Skeletal muscle tissue (tissue), 4 donors: ENCODE data around the gene TMTC1. TPM values are rescaled to one million over a fixed set of nuclear protein-coding genes. Genes with fewer than 3 reads are reported as not detected.

ENCODE experiments used
- H3K27ac ChIP-seq: one replicate; pipeline ENCODE4 v1.7.0; 2013; ENCODE audit warnings: mild to moderate bottlenecking, low read depth, low read length, inconsistent platforms
- H3K27me3 ChIP-seq, 3 donors: one replicate each; pipeline ENCODE4 v1.7.0; 2013; ENCODE audit warnings: low read length in 3 of 3; ENCODE audit not compliant: control insufficient read depth in 3 of 3, insufficient read depth in 3 of 3
- H3K36me3 ChIP-seq, 3 donors: one replicate each; pipeline ENCODE4 v1.7.0; 2013; ENCODE audit warnings: low read length in 3 of 3; ENCODE audit not compliant: control insufficient read depth in 3 of 3, insufficient read depth in 3 of 3
- H3K4me1 ChIP-seq, 3 donors: one replicate each; pipeline ENCODE4 v1.7.0; 2013; ENCODE audit warnings: low read length in 3 of 3, mild to moderate bottlenecking in 3 of 3; ENCODE audit not compliant: control insufficient read depth in 3 of 3, insufficient read depth in 3 of 3
- H3K4me3 ChIP-seq, 3 donors: one replicate each; pipeline ENCODE4 v1.7.0; 2013; ENCODE audit warnings: low read length in 3 of 3
- H3K9ac ChIP-seq, 3 donors: one replicate each; pipeline ENCODE4 v1.7.0; 2013; ENCODE audit warnings: low read length in 3 of 3, mild to moderate bottlenecking in 3 of 3, moderate library complexity in 2 of 3, low read depth in 1 of 3
- H3K9me3 ChIP-seq, 3 donors: one replicate each; pipeline ENCODE4 v1.7.0; 2013; ENCODE audit warnings: low read length in 3 of 3; ENCODE audit not compliant: control insufficient read depth in 3 of 3
- total RNA-seq: library from RNA; depleted of rRNA; stranded (reverse); fragments of >200 nt; gene quantifications from one replicate; pipeline ENCODE4 v1.2.3, GENCODE V29; 2014
- donor health status: Osteomylitis.

The TMTC1 gene
- total RNA-seq, 1 donor from 2014 or later, result 37.6 TPM

DNA sequence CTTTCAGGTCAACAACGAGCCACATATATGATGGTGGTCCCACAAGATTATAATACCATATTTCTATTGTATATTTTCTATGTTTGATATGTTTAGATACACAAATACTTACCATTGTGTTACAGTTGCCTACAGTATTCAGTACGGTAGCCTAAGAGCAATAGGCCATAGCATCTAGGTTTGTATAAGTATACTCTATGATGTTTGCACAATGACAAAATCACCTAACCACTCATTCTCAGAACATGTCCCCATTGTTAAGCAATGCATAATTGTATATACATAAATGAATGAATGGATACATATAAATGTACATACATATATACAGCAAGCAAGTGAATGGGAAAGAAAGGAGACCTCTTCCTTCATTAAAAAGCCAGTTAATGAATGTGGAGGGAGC is 23.8 kb downstream of the TMTC1 start:
- Histone ChIP-seq H3K36me3 (peaks cover 8 to 15% (median 8%) of the 10 kb centered on the region in 3 donors), H3K9ac (no peak overlapping the region), H3K4me1 (peaks cover 15 to 17% (median 16%) of the 10 kb centered on the region in 3 donors), H3K4me3 (no peak overlapping the region), H3K27ac (no peak overlapping the region), H3K9me3 (no peaks in the 10 kb centered on the region), H3K27me3 (no peaks in the 10 kb centered on the region)

DNA sequence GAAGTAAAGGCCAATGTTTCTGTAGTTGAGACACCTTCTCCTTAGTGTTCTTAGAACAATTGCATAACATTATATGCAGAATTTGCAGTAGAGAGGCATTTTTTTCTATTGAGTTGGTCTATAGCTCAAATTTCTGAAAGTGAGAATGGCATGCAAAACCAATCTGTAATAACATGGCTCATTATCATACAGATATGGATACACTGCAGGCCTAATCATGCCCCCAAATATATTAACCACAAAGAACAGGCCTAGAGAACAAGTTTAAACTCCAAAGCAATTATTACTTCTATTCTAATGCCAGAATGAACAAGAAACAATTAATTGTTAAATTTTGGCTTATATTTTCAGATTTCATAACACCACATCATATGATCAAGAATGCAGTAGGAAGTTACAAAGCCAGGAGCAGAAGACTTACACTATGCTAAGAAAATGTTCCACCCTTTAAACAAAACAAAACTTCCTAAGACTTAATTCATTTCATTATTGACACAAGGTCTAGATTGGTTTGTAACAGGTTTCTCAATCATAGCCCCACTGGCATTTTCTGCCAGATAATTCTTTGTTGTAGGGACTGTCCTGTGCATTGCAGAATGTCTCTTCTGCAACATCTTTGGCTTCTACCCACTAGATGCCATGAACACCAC is 26.9 kb downstream of the TMTC1 start:
- H3K36me3 ChIP-seq, result peaks cover 8 to 22% (median 20%) of the 10 kb centered on the region in 3 donors

DNA sequence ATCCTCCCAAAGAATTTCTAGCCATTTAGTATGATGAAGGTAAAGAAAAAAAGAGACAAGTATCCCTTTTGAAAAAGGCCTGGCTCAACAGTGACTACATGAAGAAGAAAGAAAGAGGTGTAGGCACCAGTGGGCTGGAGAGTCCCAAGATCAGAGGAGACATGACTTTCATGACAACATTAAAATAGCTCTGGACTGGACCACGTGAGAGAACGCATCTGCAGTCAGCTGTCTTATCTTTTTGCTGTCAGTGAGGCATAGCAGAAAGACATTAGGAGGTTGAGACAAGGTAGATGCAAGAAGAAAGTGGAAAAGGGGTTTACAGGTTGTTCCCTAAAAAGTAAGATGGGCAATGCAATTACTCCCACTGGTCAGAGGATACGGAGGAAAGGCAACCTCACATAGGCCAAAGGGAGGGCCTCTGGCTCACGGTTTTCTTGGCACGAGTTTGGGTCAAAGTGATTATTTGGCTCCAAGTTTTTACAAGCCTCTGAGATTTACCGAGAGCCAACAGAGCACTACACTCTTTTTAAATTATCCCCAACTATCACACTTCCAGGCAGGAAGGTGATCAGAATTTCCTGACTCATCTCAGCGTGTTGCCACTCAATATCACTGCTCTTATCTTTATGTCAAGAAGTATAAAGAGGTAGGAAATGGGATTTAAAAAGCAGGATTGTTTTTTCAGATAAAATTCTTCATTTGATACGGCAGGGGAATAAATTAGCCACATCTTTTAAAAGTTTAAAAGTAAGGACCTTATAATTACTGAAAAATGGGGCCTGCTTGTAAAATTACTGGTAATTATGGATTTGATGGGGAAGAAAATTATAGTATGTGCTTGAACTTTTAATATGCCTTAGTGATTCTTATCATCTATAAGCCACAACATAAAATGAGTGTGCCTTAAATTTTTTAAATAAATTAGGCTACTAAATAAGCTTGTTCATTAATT is 29.2 kb downstream of the TMTC1 start:
- Histone ChIP-seq H3K27ac (no peak overlapping the region), H3K9ac (no peak overlapping the region), H3K36me3 (peaks cover 16 to 32% (median 29%) of the 10 kb centered on the region in 3 donors), H3K4me3 (no peak overlapping the region), H3K27me3 (no peaks in the 10 kb centered on the region), H3K9me3 (no peaks in the 10 kb centered on the region), H3K4me1 (peaks cover 0 to 6% (median 5%) of the 10 kb centered on the region in 3 donors)

More for the DNA sequence above, 26.9 kb downstream of the TMTC1 start:
- Histone ChIP-seq H3K9ac (no peak overlapping the region), H3K4me1 (peaks cover 0 to 5% (median under 1%) of the 10 kb centered on the region in 3 donors), H3K27me3 (no peaks in the 10 kb centered on the region), H3K4me3 (no peak overlapping the region), H3K9me3 (no peaks in the 10 kb centered on the region), H3K27ac (no peak overlapping the region)

DNA sequence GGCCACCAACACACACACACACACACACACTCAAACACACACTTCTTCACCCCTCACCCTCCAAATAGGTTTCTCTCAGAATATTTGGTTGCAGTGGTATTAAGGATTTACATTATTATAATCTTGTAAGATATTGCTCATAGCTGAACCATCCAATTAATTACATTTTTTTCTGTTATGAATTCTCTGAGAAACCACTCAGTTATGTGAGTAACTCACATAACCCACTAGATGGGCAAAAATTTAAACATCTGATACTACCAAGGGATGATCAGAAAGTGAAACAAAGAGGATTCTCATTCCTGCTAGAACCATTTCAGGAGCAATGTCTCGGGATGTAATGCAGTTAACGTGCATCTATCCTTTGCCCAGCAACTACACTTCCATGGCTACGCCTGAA is 31.6 kb downstream of the TMTC1 start:
- H3K27ac ChIP-seq, result no peak overlapping the region
- H3K9me3 ChIP-seq, result no peaks in the 10 kb centered on the region
- peaks cover 0 to 6% (median 5%) of the 10 kb centered on the region in 3 donors for H3K4me1 ChIP-seq
- H3K9ac ChIP-seq, result no peak overlapping the region
- no peaks in the 10 kb centered on the region for H3K27me3 ChIP-seq
- H3K4me3 ChIP-seq, result no peak overlapping the region
- H3K36me3 ChIP-seq, result peaks cover 11 to 29% (median 26%) of the 10 kb centered on the region in 3 donors

DNA sequence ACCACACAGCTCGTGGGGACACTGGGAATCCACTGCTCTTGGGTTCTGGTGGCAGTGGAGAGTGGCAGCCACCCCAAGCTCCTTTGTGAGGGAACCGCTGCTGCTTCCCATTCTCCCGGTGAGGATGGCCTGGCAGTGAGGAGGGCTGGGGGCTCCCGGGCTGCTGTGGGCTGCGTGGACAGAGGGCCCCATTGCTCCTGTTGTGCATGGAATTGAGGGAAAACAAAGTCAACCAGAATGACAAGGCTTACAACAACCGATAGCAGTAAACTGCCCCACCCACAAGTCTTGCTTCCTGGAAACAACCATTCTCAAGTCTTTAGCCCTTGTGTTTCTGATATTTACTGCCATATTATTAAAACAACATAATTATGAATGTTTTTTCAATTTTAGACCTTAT is 32.1 kb downstream of the TMTC1 start:
- Histone ChIP-seq H3K9me3 (no peaks in the 10 kb centered on the region), H3K36me3 (peaks cover 10 to 29% (median 23%) of the 10 kb centered on the region in 3 donors), H3K27ac (no peak overlapping the region), H3K4me3 (no peak overlapping the region), H3K9ac (no peak overlapping the region), H3K4me1 (peaks cover 0 to 6% (median 5%) of the 10 kb centered on the region in 3 donors), H3K27me3 (no peaks in the 10 kb centered on the region)

DNA sequence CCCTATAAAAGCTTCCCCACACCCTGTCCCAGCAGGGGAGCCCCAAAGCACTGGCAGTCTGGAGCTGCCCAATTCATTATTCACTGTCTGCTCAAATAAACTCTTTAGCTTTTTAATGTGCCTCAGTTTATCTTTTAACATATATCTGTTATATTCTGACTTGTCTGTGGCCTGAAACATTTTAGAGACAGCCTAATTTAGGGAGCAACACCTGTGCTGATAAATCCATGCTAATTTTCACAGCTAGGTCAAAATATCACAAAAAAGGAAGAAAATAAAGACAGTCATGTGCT is 32.9 kb downstream of the TMTC1 start:
- no peak overlapping the region for H3K4me3 ChIP-seq
- H3K36me3 ChIP-seq, result peaks cover 10 to 29% (median 20%) of the 10 kb centered on the region in 3 donors
- no peaks in the 10 kb centered on the region for H3K27me3 ChIP-seq
- H3K9me3 ChIP-seq, result no peaks in the 10 kb centered on the region
- no peak overlapping the region for H3K27ac ChIP-seq
- no peak overlapping the region for H3K9ac ChIP-seq
- peaks cover 0 to 6% (median 5%) of the 10 kb centered on the region in 3 donors for H3K4me1 ChIP-seq

DNA sequence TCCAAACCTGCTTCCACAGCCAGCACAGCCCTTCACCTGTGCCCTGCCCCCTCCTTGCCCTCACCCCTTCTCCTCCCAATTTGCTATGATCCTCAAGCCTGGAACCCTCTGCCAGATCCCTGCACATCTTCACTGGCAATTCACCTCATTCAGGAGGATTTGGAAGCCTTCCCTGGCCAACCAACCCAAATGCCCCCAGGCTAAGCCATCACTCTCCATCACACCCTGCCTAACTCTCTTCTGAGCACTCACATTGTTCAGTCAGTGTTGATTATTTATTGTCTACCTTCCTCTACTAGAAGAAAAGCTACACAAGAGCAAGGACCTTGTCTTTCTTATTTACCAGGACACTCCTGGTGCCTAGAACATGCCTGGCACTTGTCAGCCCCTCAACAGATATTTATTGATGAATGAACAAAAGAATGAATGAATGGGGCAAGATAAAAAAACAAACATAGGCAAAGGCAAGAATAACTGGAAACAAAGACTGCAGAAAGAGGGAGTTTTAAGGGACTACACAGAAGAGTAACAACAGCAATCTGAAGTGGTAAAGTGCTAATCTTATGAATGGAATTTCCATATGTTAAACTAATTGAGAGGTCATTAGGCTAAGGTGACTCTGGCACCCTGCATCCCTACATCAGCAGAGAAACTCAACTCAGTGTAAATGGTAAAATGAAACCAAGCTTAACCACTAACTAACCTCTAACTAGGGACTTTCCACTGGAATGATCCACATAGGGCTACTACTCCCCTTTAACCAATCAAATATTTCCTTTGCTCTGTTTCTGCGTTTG is 33.4 kb downstream of the TMTC1 start:
- Histone ChIP-seq H3K36me3 (peaks cover 7 to 28% (median 17%) of the 10 kb centered on the region in 3 donors), H3K9ac (no peak overlapping the region), H3K9me3 (no peaks in the 10 kb centered on the region)

DNA sequence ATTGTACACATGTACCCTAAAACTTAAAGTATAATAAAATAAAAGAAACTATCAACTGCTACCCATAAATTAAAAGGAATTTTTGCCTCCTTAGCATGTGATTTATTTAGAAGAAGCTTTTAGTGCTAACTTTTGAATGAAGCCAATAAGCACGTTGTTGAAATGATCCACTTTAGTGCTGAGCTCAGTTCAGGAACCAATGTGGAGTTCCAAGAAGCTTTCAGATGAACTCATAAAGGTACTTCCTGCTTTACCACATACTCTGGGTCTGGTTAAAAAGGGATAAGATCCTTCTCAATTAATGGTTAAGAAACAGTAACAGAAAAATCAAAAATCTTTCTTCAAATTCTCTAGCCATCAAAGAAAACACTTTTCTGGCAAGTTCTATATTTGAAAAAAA is 39.4 kb downstream of the TMTC1 start:
- Histone ChIP-seq H3K27me3 (no peaks in the 10 kb centered on the region), H3K4me1 (peaks cover 8 to 17% (median 11%) of the 10 kb centered on the region in 3 donors), H3K4me3 (no peak overlapping the region), H3K27ac (peak overlapping the region; percentile 14), H3K9me3 (no peaks in the 10 kb centered on the region), H3K9ac (no peak overlapping the region), H3K36me3 (no peaks in the 10 kb centered on the region)

More for the DNA sequence above, 33.4 kb downstream of the TMTC1 start:
- H3K4me1 ChIP-seq, result peaks cover 0 to 6% (median 5%) of the 10 kb centered on the region in 3 donors
- no peak overlapping the region for H3K27ac ChIP-seq
- H3K4me3 ChIP-seq, result no peak overlapping the region
- H3K27me3 ChIP-seq, result no peaks in the 10 kb centered on the region

DNA sequence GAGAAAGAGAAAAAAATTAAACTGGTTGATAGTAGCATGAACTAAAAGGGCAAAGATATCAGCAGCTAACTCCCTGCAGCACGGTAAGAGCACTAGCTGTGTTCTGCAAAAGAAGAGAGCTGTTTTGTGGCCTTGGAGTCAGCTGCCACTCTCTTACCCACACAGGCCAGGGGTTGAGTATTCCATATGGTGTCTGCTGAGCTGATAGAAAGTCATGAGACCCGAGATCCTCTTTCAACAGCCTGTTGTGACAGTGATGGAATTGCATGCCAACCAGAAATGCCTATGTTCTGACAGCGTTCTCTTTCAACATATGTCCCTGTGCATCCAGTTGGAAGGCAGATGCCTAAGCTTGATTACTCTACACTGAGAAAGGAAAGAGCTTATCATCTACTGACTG is 39.9 kb downstream of the TMTC1 start:
- no peak overlapping the region for H3K4me3 ChIP-seq
- H3K9me3 ChIP-seq, result no peaks in the 10 kb centered on the region
- H3K36me3 ChIP-seq, result no peaks in the 10 kb centered on the region
- H3K9ac ChIP-seq, result no peak overlapping the region
- peaks cover 13 to 22% (median 16%) of the 10 kb centered on the region in 3 donors for H3K4me1 ChIP-seq
- peak overlapping the region; percentile 4 for H3K27ac ChIP-seq
- no peaks in the 10 kb centered on the region for H3K27me3 ChIP-seq
